K562 (cell line): ENCODE results near the gene MEGF11. TPM values are rescaled to one million over a fixed set of nuclear protein-coding genes. Genes with fewer than 3 reads are reported as not detected.

ENCODE experiments used
- ATAC-seq: fragments of 200-7000 bp; cut with Tn5 transposase; 3 replicates; pipeline ENCODE4 v1.9.1; 2020; ENCODE audit warnings: moderate library complexity
- BruUV-seq: library from RNA; stranded (reverse); fragments of 400-500 nt; replicated peaks from 2 replicates; lab custom pipeline; 2021; lab: Mats Ljungman, UMichigan
- CTCF ChIA-PET: fragments of 300-600 bp; formaldehyde crosslinking; extraction: SDS; loops from one replicate; lab custom pipeline; 2021; ENCODE audit warnings: low intra/inter-chr PET ratio; lab: Yijun Ruan, JAX
- POLR2A ChIA-PET: fragments of 300-600, 350-650 bp; sonication (Branson Sonifier 250); formaldehyde crosslinking; extraction: SDS; loops from one replicate; lab custom pipeline; 2021; ENCODE audit warnings: antibody characterized with exemption, inconsistent platforms; lab: Yijun Ruan, JAX
- DNase-seq, 4 experiments: peaks; one replicate each; pipeline versions ENCODE4 v3.0.0 to v3.0.0-alpha.2; 2011 to 2018; ENCODE audit warnings: low spot score in 3 of 4, mixed read lengths in 3 of 4; ENCODE audit errors: extremely low read depth in 1 of 4
- FAIRE-seq: peaks from 2 replicates; lab custom pipeline; 2011; peaks lifted over from hg19 to GRCh38; lab: Jason Lieb, UNC
- H2AFZ ChIP-seq: 2 replicates; pipeline ENCODE4 v1.6.0; 2011; ENCODE audit warnings: low read depth, low read length, control low read depth, inconsistent platforms
- H3K27ac ChIP-seq: fragments of 200-600 bp; 3 replicates; pipeline ENCODE4 v1.8.0; 2011; ENCODE audit warnings: low read depth, mild to moderate bottlenecking, control low read depth, inconsistent platforms, low read length, moderate library complexity, mixed read lengths; ENCODE audit errors: extremely low read depth
- H3K27me3 ChIP-seq, 2 experiments: fragments of 300-600 bp in 1 of 2; 2 replicates in 1 of 2; 3 replicates in 1 of 2; pipeline versions ENCODE4 v1.6.0 to v1.8.0; 2011; ENCODE audit warnings: inconsistent platforms in 2 of 2, low read length in 2 of 2, mild to moderate bottlenecking in 1 of 2, mixed read lengths in 1 of 2, moderate library complexity in 1 of 2; ENCODE audit not compliant: control insufficient read depth in 2 of 2, insufficient read depth in 2 of 2
- H3K36me3 ChIP-seq: fragments of 300-600 bp; 3 replicates; pipeline ENCODE4 v1.8.0; 2011; ENCODE audit warnings: mild to moderate bottlenecking, low read length, inconsistent platforms; ENCODE audit not compliant: control insufficient read depth, insufficient read depth
- H3K4me1 ChIP-seq, 2 experiments: fragments of 200-600 bp in 1 of 2; replicated peaks in 1 of 2; 2 replicates in 1 of 2; 3 replicates in 1 of 2; pipeline versions ENCODE4 v1.5.1 to v1.8.0; 2011; ENCODE audit warnings: inconsistent platforms in 2 of 2, low read length in 2 of 2, mild to moderate bottlenecking in 1 of 2, mixed read lengths in 1 of 2, moderate library complexity in 1 of 2; ENCODE audit not compliant: control insufficient read depth in 2 of 2, insufficient read depth in 2 of 2
- H3K4me2 ChIP-seq: 2 replicates; pipeline ENCODE4 v1.6.1; 2011; ENCODE audit warnings: low read length, control low read depth, inconsistent platforms, mixed read lengths; ENCODE audit not compliant: insufficient read depth
- H3K4me3 ChIP-seq: fragments of 200-600 bp; sonication (generic), shearing (Covaris generic); 2 replicates; pipeline ENCODE4 v1.5.1; 2016; ENCODE audit warnings: control low read depth, inconsistent platforms
- H3K79me2 ChIP-seq: fragments of 200-600 bp; 3 replicates; pipeline ENCODE4 v1.8.0; 2011; ENCODE audit warnings: low read length, inconsistent platforms; ENCODE audit not compliant: control insufficient read depth, insufficient read depth
- H3K9ac ChIP-seq, 2 experiments: 2 replicates each; pipeline versions ENCODE4 v1.6.0 to v1.6.1; 2011; ENCODE audit warnings: low read depth in 2 of 2, low read length in 2 of 2, control low read depth in 1 of 2, inconsistent platforms in 1 of 2, mild to moderate bottlenecking in 1 of 2, mixed read lengths in 1 of 2; ENCODE audit not compliant: insufficient read depth in 1 of 2
- H3K9me1 ChIP-seq: one replicate; pipeline ENCODE4 v1.6.0; 2011; ENCODE audit warnings: inconsistent platforms, mild to moderate bottlenecking, low read length, moderate library complexity; ENCODE audit not compliant: control insufficient read depth, insufficient read depth
- H3K9me3 ChIP-seq: replicated peaks from 2 replicates; pipeline ENCODE4 v1.5.1; 2011; ENCODE audit warnings: low read depth, low read length, inconsistent platforms; ENCODE audit not compliant: control insufficient read depth, insufficient read depth
- H4K20me1 ChIP-seq: replicated peaks from 2 replicates; pipeline ENCODE4 v1.6.1; 2011; ENCODE audit warnings: low read length, inconsistent platforms, mixed read lengths; ENCODE audit not compliant: control insufficient read depth, insufficient read depth
- ADNP ChIP-seq: fragments of 200-800 bp; sonication (Bioruptor generic); IDR thresholded peaks from 2 replicates; pipeline ENCODE4 v1.6.1; 2016; ENCODE audit warnings: missing genetic modification characterization, missing compliant biosample characterization
- BCOR ChIP-seq: fragments of 450-650 bp; IDR thresholded peaks from 2 replicates; pipeline ENCODE4 v1.6.1; 2016
- MAZ ChIP-seq, 2 experiments: fragments of 450-650 bp in 1 of 2; sonication (generic) in 1 of 2; formaldehyde crosslinking; IDR thresholded peaks in 1 of 2; conservative IDR thresholded peaks in 1 of 2; 2 replicates each; pipeline versions ENCODE4 v1.4.0 to v1.5.0; 2020; ENCODE audit warnings: mild to moderate bottlenecking in 1 of 2, missing genetic modification reagents in 1 of 2
- NFIC ChIP-seq: fragments of 450-650 bp; IDR thresholded peaks from 2 replicates; pipeline ENCODE4 v1.6.1; 2017; ENCODE audit warnings: mild to moderate bottlenecking, inconsistent platforms
- NR2C1 ChIP-seq, 2 experiments: fragments of 450-650 bp; IDR thresholded peaks; 2 replicates each; pipeline ENCODE4 v1.6.1; 2017; ENCODE audit warnings: mild to moderate bottlenecking in 2 of 2, antibody characterized with exemption in 1 of 2, inconsistent platforms in 1 of 2, missing compliant biosample characterization in 1 of 2, missing genetic modification characterization in 1 of 2
- RBM25 ChIP-seq: fragments of 200-400 bp; formaldehyde crosslinking; IDR thresholded peaks from 2 replicates; pipeline ENCODE4 v1.6.1; 2018; ENCODE audit warnings: low read length, low read depth, moderate library complexity; ENCODE audit not compliant: severe bottlenecking
- RCOR1 ChIP-seq, 2 experiments: IDR thresholded peaks; 2 replicates each; pipeline ENCODE4 v1.6.1; 2012; ENCODE audit warnings: low read depth in 2 of 2, low read length in 2 of 2, borderline replicate concordance in 1 of 2, improper control_type of control experiment in 1 of 2
- SMARCC2 ChIP-seq: fragments of 450-650 bp; IDR thresholded peaks from 2 replicates; pipeline ENCODE4 v1.6.1; 2017; ENCODE audit warnings: antibody characterized with exemption, moderate library complexity, mild to moderate bottlenecking, low read depth
- TBL1XR1 ChIP-seq, 2 experiments: IDR thresholded peaks; 2 replicates each; pipeline ENCODE4 v1.6.1; 2012; ENCODE audit warnings: improper control_type of control experiment in 2 of 2, low read length in 2 of 2, mild to moderate bottlenecking in 1 of 2
- ZNF695 ChIP-seq: fragments of 450-650 bp; formaldehyde crosslinking; IDR thresholded peaks from 2 replicates; pipeline ENCODE4 v1.4.0; 2020; ENCODE audit warnings: mild to moderate bottlenecking, moderate library complexity
- WGBS: fragments of 100-300 bp; shearing (Covaris generic); methylation state at CpG from one replicate; pipeline ENCODE4 v1.1.6; 2016; ENCODE audit warnings: low coverage, mixed read lengths; ENCODE audit not compliant: insufficient coverage; ENCODE audit errors: missing lambda C conversion rate; 5-methylcytosine and 5-hydroxymethylcytosine counted together
- in situ Hi-C: fragments of 300-500 bp; cut with MboI; formaldehyde crosslinking; loops from 4 replicates; pipeline ENCODE4 v1.15.0; 2018; ENCODE audit warnings: inconsistent platforms, mixed read lengths
- intact Hi-C: fragments of 100-400 bp; cut with micrococcal nuclease; formaldehyde crosslinking; loops from 2 replicates; pipeline ENCODE4 v1.14.2; 2022
- polyA plus RNA-seq, 8 experiments: library from polyadenylated mRNA; depleted of rRNA in 4 of 8; stranded (reverse) in 5 of 8; unstranded in 3 of 8; fragments of >200 nt; fragmentation: Nextera tagmentation in 2 of 8; fragmentation: Illumina TruSeq in 1 of 8; extraction: Ambion mirVana in 2 of 8; extraction: Trizol in 1 of 8; gene quantifications; 2 replicates each; pipeline versions ENCODE4 v1.2.1 to v1.2.3, GENCODE V29; 2011 to 2014; ENCODE audit warnings: inconsistent platforms in 1 of 8, missing spikeins in 1 of 8
- total RNA-seq, 7 experiments: library from RNA; depleted of rRNA in 6 of 7; stranded (reverse); fragments of >200 nt in 6 of 7; fragmentation: Illumina TruSeq in 2 of 7; extraction: Trizol in 2 of 7; gene quantifications; 2 replicates each; pipeline versions ENCODE4 v1.2.1 to v1.2.3, GENCODE V29; 2011 to 2021; ENCODE audit warnings: low replicate concordance in 1 of 7
- TF ChIP-seq, protein P1 (sequence below): sonication (generic); formaldehyde crosslinking; IDR thresholded peaks from 2 replicates; pipeline ENCODE4 v1.9.0; 2022; ENCODE audit warnings: mild to moderate bottlenecking, missing genetic modification reagents

Gene MEGF11
- total and polyA plus RNA-seq, 9 of the 15 experiments (the other 6 are each of a cell fraction or from before 2014, with no cell fraction given): 0.06 to 0.23 (median 0.20) TPM; not detected in 6

DNA sequence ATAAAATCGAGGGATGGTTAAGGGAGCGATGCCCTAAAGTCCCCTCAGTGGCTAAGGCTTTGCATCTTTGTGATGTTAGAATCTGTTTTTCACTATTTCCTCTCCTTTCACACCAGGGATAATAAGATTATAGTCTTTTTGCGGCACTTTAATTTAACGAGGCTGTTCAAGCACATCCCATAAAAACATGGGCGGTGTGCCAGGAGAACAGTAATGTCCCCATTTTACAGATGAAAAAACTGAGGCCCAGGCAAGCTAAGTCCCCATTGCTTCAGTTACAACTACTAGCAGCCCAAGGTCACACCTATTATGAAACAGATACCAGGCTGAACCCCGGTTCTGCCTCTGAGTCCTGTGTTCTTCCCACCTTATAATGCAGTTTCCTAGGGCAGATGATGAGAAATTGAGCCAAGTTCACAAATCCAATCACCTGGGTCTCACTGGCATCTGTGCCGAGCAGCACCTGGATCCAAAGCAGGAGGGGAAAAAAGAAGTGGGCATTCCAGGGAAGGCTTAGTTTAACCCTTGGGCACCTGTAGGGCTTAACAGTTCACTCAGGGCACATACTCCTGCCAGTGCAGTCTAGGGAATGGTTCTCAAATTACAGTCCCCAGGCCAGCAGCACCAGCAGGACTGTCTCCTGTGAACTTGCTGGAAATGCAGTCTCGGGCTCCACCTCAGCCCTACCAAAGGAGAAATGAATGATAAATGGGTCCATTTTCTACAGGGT lies 215.0 kb downstream of the MEGF11 start:
- CTCF ChIA-PET: no interaction called here

More for the DNA sequence above, 215.0 kb downstream of the MEGF11 start:
- no TSS peak for BruUV-seq
- Histone ChIP-seq H3K27ac (no peak overlapping the region), H3K36me3 (no peaks in the 10 kb centered on the region), H2AFZ (no peak overlapping the region), H3K4me1 (no peaks in the 10 kb centered on the region), H3K9me1 (no peaks in the 10 kb centered on the region), H3K4me2 (no peak overlapping the region), H3K9me3 (no peaks in the 10 kb centered on the region; the same call in 1 of the 2 replicates), H3K4me3 (no peak overlapping the region), H3K79me2 (no peaks in the 10 kb centered on the region), H4K20me1 (peaks cover 12% of the 10 kb centered on the region; the same call in 1 of the 2 replicates), H3K27me3 (peaks cover 48 to 69% of the 10 kb centered on the region in 2 experiments), H3K9ac (no peak overlapping the region)
- POLR2A ChIA-PET: interaction anchor here (1.2 kb wide), 1 partner anchor 19 kb away, joined by 3 read pairs; no protein-coding TSS in a partner anchor
- 1% methylated on average over 8 of the region's 8 CpGs for WGBS
- in situ Hi-C loops: no loop called here
- DNase-seq (no peak), ATAC-seq (no peak), FAIRE-seq (no peak)
- no peak for TF ChIP-seq TBL1XR1 (IDR thresholded peaks at IDR 0.05; ENCODE audit: low read length in 2 of 2)
- TF ChIP-seq ADNP (tag): peak; percentile 60; the same call in 1 of the 2 replicates
- TF ChIP-seq, protein P1, sequence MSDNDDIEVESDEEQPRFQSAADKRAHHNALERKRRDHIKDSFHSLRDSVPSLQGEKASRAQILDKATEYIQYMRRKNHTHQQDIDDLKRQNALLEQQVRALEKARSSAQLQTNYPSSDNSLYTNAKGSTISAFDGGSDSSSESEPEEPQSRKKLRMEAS (CRISPR knock-in tag): no peak
- no peak for TF ChIP-seq ZNF695 (CRISPR knock-in tag)
- peak; percentile 51; the same call in 1 of the 2 replicates for TF ChIP-seq BCOR
- TF ChIP-seq SMARCC2: no peak
- TF ChIP-seq NR2C1 (IDR thresholded peaks at IDR 0.05): no peak
- TF ChIP-seq NR2C1 (tag; IDR thresholded peaks at IDR 0.05): no peak
- TF ChIP-seq RBM25: peak; percentile 84
- peak; percentile 54; the same call in 1 of the 2 replicates for TF ChIP-seq NFIC
- 0 out of 4 replicates have a peak, but pooled peaks of 1 of the 2 experiments have one; percentile 22 for TF ChIP-seq RCOR1 (IDR thresholded peaks at IDR 0.05; ENCODE audit: borderline replicate concordance in 1 of 2, low read depth in 2 of 2, low read length in 2 of 2)
- TF ChIP-seq MAZ (CRISPR knock-in tag; conservative IDR thresholded peaks at IDR 0.05 in 1 of 2, IDR thresholded peaks at IDR 0.05 in 1 of 2): no peak
- intact Hi-C loops: no loop called here
